Cerebellar cortex (tissue), 1 donor: Measurements from ENCODE around the gene SPATA20.

Experiments used
- DNase-seq: peaks from one replicate; pipeline ENCODE4 v3.0.0-alpha.2; 2015; ENCODE audit warnings: low spot score

Gene SPATA20

DNA sequence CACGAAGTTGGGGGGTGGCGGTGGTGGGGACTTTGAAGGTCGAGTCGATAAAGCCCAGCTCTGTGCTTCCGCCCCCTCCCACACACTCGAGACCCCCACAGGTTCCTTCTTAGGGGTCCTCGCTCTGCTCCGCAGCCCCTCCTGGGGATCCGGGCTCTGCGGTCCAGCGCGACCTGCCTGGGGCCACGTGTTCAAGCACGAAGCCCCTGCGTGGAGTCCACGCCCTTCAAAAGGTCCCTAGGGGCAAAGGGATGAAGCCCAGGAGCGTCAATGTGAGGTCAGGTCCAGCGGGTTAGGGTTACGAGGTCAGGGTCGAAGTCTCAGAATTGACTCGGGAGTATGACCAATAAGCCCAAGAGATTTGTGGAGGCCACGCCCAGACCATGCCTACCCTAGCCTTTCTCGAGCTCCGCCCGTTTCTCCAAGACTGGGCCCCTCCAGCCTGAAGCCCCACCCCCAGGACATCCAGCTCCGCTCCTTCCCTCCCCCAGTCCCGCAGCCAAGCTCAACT lies 12.8 kb downstream of the SPATA20 start:
- peak; percentile 81 for DNase-seq

DNA sequence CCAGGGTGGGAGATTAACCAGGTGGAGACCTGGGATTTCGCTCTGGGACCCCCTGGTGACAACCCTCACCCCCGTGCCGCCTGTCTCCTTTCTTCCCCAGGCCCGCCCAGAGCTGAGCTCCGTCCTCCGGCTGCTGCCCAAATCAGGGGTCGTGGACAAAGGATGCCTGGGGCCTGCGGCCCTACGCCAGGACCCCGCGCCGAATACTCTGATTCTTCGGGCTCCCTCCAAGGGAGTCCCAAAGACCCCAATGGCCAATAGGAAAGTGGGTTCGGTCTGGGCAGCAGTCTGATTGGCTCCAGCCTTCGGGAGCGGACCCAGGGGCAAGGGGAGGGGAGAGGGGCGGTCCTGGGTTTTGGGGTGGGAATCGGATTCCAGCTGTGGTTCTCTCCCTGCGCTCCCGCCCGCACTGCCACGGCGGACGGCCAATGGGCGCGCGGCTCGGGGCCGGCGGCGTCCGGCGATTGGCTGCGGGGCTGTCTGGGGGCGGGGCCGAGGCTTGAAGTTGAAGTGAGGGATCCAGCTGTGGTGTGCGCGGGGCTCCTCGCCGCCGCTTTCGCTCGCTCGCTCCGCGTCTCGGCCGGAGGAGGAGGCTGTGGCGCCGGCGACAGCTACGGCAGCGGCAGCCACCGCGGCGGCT lies 13.3 kb downstream of the SPATA20 start, which contains the start of gene CACNA1G:
Gene CACNA1G, plus strand, starts transcription at position 531 of the 640 bp plus-strand sequence. CDS start 745 bp downstream, outside the sequence.
- peak; percentile 81 for DNase-seq

GRCh38 chr17:50560931-50561745 lies 14.2 kb downstream of the SPATA20 start:
- no peak for DNase-seq

DNA sequence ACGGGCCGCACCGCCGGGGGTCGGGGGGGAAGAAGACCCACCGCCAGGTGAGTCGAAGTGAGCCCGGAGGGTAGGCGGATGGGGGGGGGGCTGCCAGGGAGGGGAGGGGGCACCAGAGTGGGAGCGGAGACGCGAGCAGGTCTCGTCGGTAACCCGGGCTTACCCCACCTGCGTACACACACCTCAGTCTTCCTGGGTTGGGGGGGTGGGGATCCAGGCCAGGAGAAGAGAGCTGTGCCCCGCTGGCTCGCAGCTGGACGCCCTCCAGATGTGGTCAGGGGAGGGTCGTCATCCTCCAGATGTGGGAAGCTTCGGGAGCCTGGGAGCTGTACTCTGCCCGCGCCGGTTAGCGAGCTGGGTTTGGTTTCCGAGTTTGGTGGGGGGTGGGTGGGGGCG lies 14.8 kb downstream of the SPATA20 start:
- DNase-seq: no peak

DNA sequence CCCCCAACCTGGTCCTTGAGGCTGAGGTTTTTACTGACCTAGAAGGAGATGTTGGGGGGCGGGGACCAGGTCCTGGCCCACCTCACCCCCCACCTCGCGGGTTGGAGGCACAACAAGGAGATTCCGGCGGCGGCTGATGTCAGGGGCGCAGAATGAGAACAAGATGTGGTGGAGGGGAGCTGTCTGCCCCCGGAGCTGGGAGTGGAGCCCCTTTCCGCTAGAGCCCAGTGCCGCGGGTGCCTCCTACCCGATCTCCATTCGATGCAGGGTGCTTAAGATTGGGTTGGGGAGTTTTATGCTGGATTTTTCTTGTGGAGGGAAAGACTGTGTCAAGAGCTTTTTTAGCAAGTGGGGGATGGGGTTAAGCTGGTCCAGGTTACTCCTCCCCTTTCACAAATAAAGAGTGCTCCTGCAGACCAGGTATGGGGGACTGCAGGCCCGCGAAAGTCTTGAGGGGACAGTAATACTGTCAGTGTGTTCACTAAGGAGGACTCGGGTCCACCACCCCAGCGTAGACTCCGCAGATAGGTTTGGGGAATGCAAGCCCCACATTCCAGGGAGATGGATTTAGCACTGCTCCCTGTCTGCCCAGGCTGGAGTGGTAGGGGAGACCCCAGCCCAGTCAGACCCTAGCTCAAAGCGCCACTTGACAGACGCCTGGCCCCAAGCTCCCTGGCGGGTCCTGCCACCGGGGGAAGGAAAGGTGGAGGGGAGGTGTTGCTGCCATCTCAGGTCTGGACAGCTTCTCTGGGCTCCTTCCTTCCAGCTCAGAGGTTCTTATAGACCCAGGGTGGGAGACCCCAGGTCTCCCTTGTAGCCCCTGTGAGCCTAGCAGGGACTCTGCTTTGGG lies 15.5 kb downstream of the SPATA20 start:
- no peak for DNase-seq

DNA sequence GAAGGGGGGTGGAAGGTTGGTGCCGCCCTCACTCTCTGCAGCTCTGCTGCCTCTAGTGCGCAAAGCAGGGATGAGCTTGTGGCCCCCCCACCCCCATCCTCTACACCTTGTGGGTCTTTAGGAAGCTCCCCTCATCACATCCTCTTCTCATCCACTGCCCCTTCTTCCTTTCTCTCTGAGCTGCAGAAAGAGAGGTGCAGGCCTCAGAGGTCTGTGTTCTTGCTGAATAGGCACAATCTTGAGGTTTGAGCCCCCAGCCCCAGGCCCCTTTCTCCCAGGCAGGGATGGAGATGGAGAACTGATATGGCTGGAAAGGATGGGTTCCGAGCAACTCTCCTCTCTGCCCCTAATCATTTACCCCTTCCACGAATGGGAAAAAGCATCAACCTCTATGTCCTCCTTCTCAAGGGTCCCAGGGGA lies 16.1 kb downstream of the SPATA20 start:
- no peak for DNase-seq

- peak; percentile 47 for DNase-seq
These were observed 17.9 kb downstream of the SPATA20 start for GRCh38 chr17:50564916-50565315.

- DNase-seq: peak; percentile 95
These were observed 18.7 kb downstream of the SPATA20 start for GRCh38 chr17:50565402-50566350.

DNA sequence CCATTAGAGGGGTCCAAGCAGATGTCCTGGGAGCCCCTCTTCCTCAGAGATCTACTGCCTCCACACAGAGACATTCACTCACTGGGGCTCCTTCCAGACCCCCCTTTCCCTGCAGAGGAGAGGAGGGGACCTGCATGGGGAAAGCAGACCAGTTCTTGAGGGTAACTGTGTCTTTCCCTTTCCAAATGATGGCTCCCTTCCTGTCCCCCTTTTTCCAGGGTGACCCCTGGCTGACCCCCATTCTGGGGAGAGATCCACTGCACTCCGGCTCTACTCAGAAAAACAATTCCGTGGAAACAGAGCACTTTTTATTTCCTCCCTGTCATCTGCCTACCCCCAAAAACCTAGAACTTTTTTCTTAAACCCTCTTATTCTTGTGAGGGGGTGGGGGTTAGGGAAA lies 19.9 kb downstream of the SPATA20 start:
- DNase-seq: no peak

GRCh38 chr17:50568659-50569058 lies 21.7 kb downstream of the SPATA20 start:
- no peak for DNase-seq

DNA sequence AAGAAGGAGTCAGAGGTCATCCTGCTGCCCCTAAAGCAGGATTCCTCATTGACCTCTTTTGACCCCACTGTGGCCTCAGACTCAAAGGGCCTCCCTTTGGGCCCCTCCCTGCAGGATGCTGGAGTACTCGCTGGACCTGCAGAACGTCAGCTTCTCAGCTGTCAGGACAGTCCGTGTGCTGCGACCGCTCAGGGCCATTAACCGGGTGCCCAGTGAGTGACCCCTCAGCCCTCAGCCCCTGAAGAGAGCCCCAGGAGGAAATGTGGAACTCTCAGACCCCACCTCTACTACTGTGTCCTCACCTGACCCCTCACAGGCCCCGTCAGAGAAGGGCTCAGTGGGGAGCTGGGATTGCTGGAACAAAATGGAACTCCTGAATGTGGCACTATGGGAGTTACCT lies 22.6 kb downstream of the SPATA20 start:
- DNase-seq: no peak

DNA sequence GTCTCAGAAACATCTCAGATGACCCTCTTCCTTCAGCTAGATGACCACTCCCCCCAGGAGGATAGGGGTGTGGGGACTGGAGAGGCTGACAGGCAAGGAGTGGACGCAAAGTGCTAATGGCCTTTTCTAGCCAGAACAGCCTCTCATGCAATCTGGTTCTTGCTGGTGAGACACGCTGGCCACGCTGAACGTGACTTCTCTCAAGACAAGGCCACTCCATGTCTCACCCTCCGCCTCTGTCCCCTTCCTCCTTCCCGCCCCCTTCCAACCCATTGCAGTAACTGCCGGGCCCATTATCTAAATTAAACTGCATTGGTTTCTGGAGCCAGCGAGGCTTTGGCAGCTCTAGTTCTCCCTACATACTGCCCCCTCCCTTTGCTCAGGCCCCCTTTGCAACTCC lies 23.1 kb downstream of the SPATA20 start:
- no peak for DNase-seq

- no peak for DNase-seq
These were observed 23.6 kb downstream of the SPATA20 start for GRCh38 chr17:50570528-50570927.

DNA sequence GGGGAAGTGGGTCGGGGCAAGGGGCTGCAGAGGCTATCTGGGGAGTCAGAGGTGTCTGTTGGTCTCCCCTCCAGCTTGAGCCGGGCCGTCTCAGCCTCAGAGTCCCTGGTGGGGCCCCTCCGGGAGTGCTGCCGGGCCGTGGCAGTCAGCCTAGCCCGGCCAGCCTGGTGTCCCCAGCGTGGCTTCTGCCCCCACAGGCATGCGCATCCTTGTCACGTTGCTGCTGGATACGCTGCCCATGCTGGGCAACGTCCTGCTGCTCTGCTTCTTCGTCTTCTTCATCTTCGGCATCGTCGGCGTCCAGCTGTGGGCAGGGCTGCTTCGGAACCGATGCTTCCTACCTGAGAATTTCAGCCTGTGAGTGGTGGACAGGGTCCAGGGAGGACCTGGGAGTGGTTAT lies 24.7 kb downstream of the SPATA20 start:
- DNase-seq: no peak

DNA sequence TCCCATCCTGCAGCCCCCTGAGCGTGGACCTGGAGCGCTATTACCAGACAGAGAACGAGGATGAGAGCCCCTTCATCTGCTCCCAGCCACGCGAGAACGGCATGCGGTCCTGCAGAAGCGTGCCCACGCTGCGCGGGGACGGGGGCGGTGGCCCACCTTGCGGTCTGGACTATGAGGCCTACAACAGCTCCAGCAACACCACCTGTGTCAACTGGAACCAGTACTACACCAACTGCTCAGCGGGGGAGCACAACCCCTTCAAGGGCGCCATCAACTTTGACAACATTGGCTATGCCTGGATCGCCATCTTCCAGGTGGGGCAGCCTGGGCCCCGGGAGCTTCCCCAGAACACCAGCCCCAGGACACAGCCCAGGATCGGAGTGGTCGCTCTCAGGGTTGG lies 25.6 kb downstream of the SPATA20 start:
- no peak for DNase-seq

DNA sequence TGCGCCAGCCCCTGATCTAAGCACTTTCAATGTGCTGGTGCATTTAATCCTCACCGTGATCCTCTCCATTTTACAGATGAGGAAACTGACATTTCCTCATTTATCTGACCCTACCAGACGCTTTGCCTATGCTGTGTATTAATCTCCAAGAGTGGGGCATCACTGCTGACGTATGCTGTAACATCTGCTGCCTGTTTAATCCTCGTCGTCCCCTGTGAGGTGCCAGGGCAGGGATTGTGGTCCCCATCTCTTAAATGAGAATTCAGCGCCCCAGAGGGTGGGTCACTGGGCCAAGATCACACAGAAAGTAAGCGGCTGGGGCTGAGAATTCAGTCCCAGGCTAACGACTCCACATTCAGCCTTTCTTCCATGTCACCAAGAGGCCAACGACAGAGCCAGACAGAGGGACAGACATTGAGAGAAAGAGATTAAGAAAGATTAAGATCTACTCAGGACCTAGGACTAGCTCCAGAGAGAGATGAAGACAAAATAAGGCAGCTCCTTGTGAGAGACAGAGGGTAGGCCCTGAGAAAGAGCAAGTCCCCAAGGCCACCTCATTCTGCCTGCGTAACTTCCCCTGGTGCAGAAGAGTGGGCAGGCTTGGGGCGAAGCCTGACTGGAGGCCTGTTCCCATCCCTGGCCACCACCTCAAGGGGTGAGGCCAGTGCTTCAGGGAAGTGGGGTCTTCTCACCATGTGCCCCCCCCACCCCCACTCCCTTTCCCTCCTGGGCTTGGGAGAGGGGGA lies 27.1 kb downstream of the SPATA20 start:
- DNase-seq: no peak

DNA sequence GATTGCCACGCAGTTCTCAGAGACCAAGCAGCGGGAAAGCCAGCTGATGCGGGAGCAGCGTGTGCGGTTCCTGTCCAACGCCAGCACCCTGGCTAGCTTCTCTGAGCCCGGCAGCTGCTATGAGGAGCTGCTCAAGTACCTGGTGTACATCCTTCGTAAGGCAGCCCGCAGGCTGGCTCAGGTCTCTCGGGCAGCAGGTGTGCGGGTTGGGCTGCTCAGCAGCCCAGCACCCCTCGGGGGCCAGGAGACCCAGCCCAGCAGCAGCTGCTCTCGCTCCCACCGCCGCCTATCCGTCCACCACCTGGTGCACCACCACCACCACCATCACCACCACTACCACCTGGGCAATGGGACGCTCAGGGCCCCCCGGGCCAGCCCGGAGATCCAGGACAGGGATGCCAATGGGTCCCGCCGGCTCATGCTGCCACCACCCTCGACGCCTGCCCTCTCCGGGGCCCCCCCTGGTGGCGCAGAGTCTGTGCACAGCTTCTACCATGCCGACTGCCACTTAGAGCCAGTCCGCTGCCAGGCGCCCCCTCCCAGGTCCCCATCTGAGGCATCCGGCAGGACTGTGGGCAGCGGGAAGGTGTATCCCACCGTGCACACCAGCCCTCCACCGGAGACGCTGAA lies 28.7 kb downstream of the SPATA20 start:
- no peak for DNase-seq

DNA sequence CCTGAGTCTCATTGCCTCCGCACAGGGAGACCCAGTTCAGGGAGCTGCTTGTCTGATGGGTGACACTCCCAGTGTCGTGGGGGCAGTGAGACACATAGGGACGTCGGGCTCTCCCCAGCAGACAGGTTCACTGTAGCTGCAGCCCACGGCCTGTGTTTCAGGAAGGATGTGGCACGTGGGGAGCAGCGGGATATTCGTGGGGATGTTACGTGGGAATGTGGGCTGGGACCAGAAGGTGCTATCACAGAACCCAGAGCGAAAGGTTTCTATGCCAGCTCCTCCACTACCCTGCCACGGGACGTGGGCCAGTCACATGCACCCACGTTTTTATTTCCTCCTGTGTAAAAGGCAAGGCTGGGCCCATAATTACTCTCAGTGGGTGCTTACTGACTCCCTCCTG lies 29.9 kb downstream of the SPATA20 start:
- DNase-seq: no peak

DNA sequence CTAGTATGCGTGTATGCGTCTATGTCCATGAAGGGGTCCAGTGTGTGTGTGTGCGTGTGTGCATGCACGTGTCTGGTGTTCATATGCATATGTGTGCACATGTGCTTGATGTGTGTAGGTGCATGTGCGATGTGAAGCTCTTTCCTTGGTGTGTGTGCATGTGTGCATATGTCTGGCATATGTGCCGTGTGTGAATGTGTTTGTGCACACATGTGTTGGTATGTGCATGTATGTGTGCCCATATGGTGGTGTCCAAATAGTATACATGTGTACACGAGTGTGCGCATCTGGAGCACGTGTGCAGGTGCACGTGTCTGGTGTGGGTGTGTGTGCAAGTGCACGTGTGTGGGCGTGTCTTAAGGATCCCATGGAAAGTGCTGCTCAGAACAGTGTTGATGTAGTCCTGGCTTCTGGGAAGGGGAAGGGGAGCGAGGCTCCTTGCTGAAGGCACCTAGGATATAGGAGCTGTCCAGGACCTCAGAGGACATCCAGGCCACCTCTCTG lies 30.5 kb downstream of the SPATA20 start:
- DNase-seq: no peak

- DNase-seq: no peak
These were observed 31.2 kb downstream of the SPATA20 start for GRCh38 chr17:50578173-50578572.
